IMR-90 (cell line): ENCODE data around the gene TVP23C. TPM values are rescaled to one million over a fixed set of nuclear protein-coding genes. Genes with fewer than 3 reads are reported as not detected.
A peak's percentile ranks its signal among the peaks of the same experiment; 100 is the strongest.

Experiments
- ATAC-seq: fragments of 200-7000 bp; cut with Tn5 transposase; 2 replicates; pipeline ENCODE4 v1.9.1; 2020; ENCODE audit warnings: low read depth, mild to moderate bottlenecking, moderate library complexity
- BruUV-seq: library from RNA; stranded (reverse); fragments of 400-500 nt; replicated peaks from 2 replicates; lab custom pipeline; 2021; lab: Mats Ljungman, UMichigan
- CTCF ChIA-PET: fragments of 300-600 bp; formaldehyde crosslinking; extraction: SDS; loops from one replicate; lab custom pipeline; 2021; ENCODE audit warnings: antibody characterized with exemption; lab: Yijun Ruan, JAX
- POLR2A ChIA-PET: fragments of 300-600 bp; sonication (Branson Sonifier 250); formaldehyde crosslinking; loops from one replicate; lab custom pipeline; 2022; ENCODE audit warnings: antibody characterized with exemption; ENCODE audit not compliant: unreplicated experiment; lab: Charles Lee
- DNase-seq: peaks from one replicate; pipeline ENCODE4 v3.0.0; 2013
- H2AFZ ChIP-seq: replicated peaks from 2 replicates; pipeline ENCODE3; 2013; ENCODE audit warnings: low read length, mild to moderate bottlenecking; ENCODE audit not compliant: poor library complexity
- H2AK5ac ChIP-seq: 2 replicates; pipeline ENCODE4 v1.6.1; 2013; ENCODE audit warnings: low read depth, low read length, inconsistent platforms
- H2AK9ac ChIP-seq: replicated peaks from 2 replicates; pipeline ENCODE3; 2013; ENCODE audit warnings: mild to moderate bottlenecking, low read depth, low read length, moderate library complexity; ENCODE audit not compliant: poor library complexity
- H2BK120ac ChIP-seq: 2 replicates; pipeline ENCODE4 v1.6.1; 2013; ENCODE audit warnings: low read depth, low read length, inconsistent platforms
- H2BK15ac ChIP-seq: 3 replicates; pipeline ENCODE4 v1.6.1; 2013; ENCODE audit warnings: low read depth, low read length, inconsistent platforms
- H2BK20ac ChIP-seq: 2 replicates; pipeline ENCODE4 v1.6.1; 2013; ENCODE audit warnings: low read depth, mild to moderate bottlenecking, inconsistent platforms, low read length, moderate library complexity
- H2BK5ac ChIP-seq: 2 replicates; pipeline ENCODE4 v1.6.1; 2013; ENCODE audit warnings: mild to moderate bottlenecking, low read depth, low read length, inconsistent platforms; ENCODE audit not compliant: poor library complexity, severe bottlenecking
- H3K14ac ChIP-seq: replicated peaks from 2 replicates; pipeline ENCODE4 v1.6.1; 2013; ENCODE audit warnings: low read depth, low read length, inconsistent platforms
- H3K18ac ChIP-seq: 2 replicates; pipeline ENCODE4 v1.6.1; 2013; ENCODE audit warnings: low read depth, low read length, control low read depth
- H3K23ac ChIP-seq: 2 replicates; pipeline ENCODE4 v1.6.1; 2013; ENCODE audit warnings: low read depth, low read length, inconsistent platforms
- H3K27ac ChIP-seq: 2 replicates; pipeline ENCODE4 v1.5.1; 2013; ENCODE audit warnings: mild to moderate bottlenecking, control low read depth, low read length; ENCODE audit not compliant: insufficient read depth
- H3K27me3 ChIP-seq: 2 replicates; pipeline ENCODE4 v1.6.1; 2013; ENCODE audit warnings: low read length; ENCODE audit not compliant: control insufficient read depth, insufficient read depth
- H3K36me3 ChIP-seq: 2 replicates; pipeline ENCODE4 v1.6.1; 2013; ENCODE audit warnings: low read length, mixed read lengths; ENCODE audit not compliant: control insufficient read depth, insufficient read depth
- H3K4ac ChIP-seq: 2 replicates; pipeline ENCODE4 v1.6.1; 2013; ENCODE audit warnings: low read depth, low read length, inconsistent platforms
- H3K4me1 ChIP-seq: 2 replicates; pipeline ENCODE4 v1.6.1; 2013; ENCODE audit warnings: low read length, mixed read lengths; ENCODE audit not compliant: control insufficient read depth, insufficient read depth
- H3K4me2 ChIP-seq: 2 replicates; pipeline ENCODE4 v1.6.1; 2013; ENCODE audit warnings: low read depth, mild to moderate bottlenecking, control low read depth, low read length, moderate library complexity
- H3K4me3 ChIP-seq: 2 replicates; pipeline ENCODE4 v1.5.1; 2013; ENCODE audit warnings: low read depth, mild to moderate bottlenecking, control low read depth, low read length, moderate library complexity; ENCODE audit not compliant: insufficient read depth
- H3K56ac ChIP-seq: 2 replicates; pipeline ENCODE4 v1.6.1; 2013; ENCODE audit warnings: low read length, inconsistent platforms; ENCODE audit not compliant: insufficient read depth; ENCODE audit errors: extremely low read depth
- H3K79me1 ChIP-seq, 2 experiments: 2 replicates each; pipeline ENCODE4 v1.6.1; 2013; ENCODE audit warnings: low read length in 2 of 2, inconsistent platforms in 1 of 2, low read depth in 1 of 2
- H3K9ac ChIP-seq: 2 replicates; pipeline ENCODE4 v1.6.1; 2013; ENCODE audit warnings: low read depth, low read length, control low read depth
- H3K9me1 ChIP-seq: 2 replicates; pipeline ENCODE4 v1.6.1; 2013; ENCODE audit warnings: low read length, inconsistent platforms; ENCODE audit not compliant: insufficient read depth
- H3K9me3 ChIP-seq: 2 replicates; pipeline ENCODE4 v1.6.1; 2013; ENCODE audit warnings: low read length; ENCODE audit not compliant: control insufficient read depth, insufficient read depth
- H4K20me1 ChIP-seq: 2 replicates; pipeline ENCODE4 v1.6.1; 2013; ENCODE audit warnings: low read length, inconsistent platforms; ENCODE audit not compliant: insufficient read depth
- H4K5ac ChIP-seq: 2 replicates; pipeline ENCODE4 v1.6.1; 2013; ENCODE audit warnings: mild to moderate bottlenecking, low read depth, low read length, control low read depth
- H4K8ac ChIP-seq, 2 experiments: 2 replicates each; pipeline ENCODE4 v1.6.1; 2013; ENCODE audit warnings: low read depth in 2 of 2, low read length in 2 of 2, control low read depth in 1 of 2, inconsistent platforms in 1 of 2
- H4K91ac ChIP-seq: 2 replicates; pipeline ENCODE4 v1.6.1; 2013; ENCODE audit warnings: low read depth, low read length, inconsistent platforms; ENCODE audit not compliant: insufficient read depth
- BHLHE40 ChIP-seq: fragments of 150-350 bp; IDR thresholded peaks from 2 replicates; pipeline ENCODE4 v1.6.1; 2016; ENCODE audit warnings: mild to moderate bottlenecking, low read depth, low read length
- CEBPB ChIP-seq: IDR thresholded peaks from 2 replicates; pipeline ENCODE4 v1.6.1; 2012; ENCODE audit warnings: low read depth, low read length, improper control_type of control experiment
- CHD1 ChIP-seq: IDR thresholded peaks from 2 replicates; pipeline ENCODE4 v1.6.1; 2012; ENCODE audit warnings: low read depth, low read length, improper control_type of control experiment
- CTCF ChIP-seq: conservative IDR thresholded peaks from 2 replicates; pipeline ENCODE4 v1.5.1; 2012; ENCODE audit warnings: mild to moderate bottlenecking, low read depth, low read length, improper control_type of control experiment
- ELK1 ChIP-seq: fragments of 150-350 bp; IDR thresholded peaks from 2 replicates; pipeline ENCODE4 v1.6.1; 2016; ENCODE audit warnings: low read depth, mild to moderate bottlenecking, low read length, moderate library complexity, borderline replicate concordance
- FOS ChIP-seq: fragments of 150-350 bp; IDR thresholded peaks from 2 replicates; pipeline ENCODE4 v1.6.1; 2016; ENCODE audit warnings: low read depth, low read length
- MAZ ChIP-seq: IDR thresholded peaks from 2 replicates; pipeline ENCODE4 v1.6.1; 2012; ENCODE audit warnings: low read depth, mild to moderate bottlenecking, low read length, improper control_type of control experiment, moderate library complexity, borderline replicate concordance
- MXI1 ChIP-seq: IDR thresholded peaks from 2 replicates; pipeline ENCODE4 v1.6.1; 2012; ENCODE audit warnings: low read depth, mild to moderate bottlenecking, low read length, moderate library complexity, borderline replicate concordance
- NFE2L2 ChIP-seq: fragments of 150-350 bp; IDR thresholded peaks from 2 replicates; pipeline ENCODE4 v1.6.1; 2016; ENCODE audit warnings: low read depth, mild to moderate bottlenecking, low read length
- RCOR1 ChIP-seq: IDR thresholded peaks from 2 replicates; pipeline ENCODE4 v1.6.1; 2012; ENCODE audit warnings: mild to moderate bottlenecking, low read length, improper control_type of control experiment; ENCODE audit not compliant: insufficient replicate concordance
- SMC3 ChIP-seq: fragments of 150-350 bp; IDR thresholded peaks from 2 replicates; pipeline ENCODE4 v1.6.1; 2016; ENCODE audit warnings: low read depth, mild to moderate bottlenecking, antibody characterized with exemption, low read length, moderate library complexity
- USF2 ChIP-seq: fragments of 150-350 bp; IDR thresholded peaks from 2 replicates; pipeline ENCODE4 v1.6.1; 2017; ENCODE audit warnings: mild to moderate bottlenecking, antibody characterized with exemption, low read length, low read depth
- WGBS, 2 experiments: methylation state at CpG; one replicate each; pipeline versions ENCODE4 v1.1.5 to v1.1.7; 2013; ENCODE audit warnings: missing lambda C conversion rate in 2 of 2; ENCODE audit not compliant: insufficient read length in 1 of 2; ENCODE audit errors: extremely low coverage in 2 of 2; 5-methylcytosine and 5-hydroxymethylcytosine counted together
- dilution Hi-C: fragments of 300-500 bp; cut with HindIII; formaldehyde crosslinking; loops from one replicate; pipeline ENCODE4 v1.14.3; 2018; ENCODE audit warnings: low sequenced_read_pairs; ENCODE audit not compliant: unreplicated experiment
- in situ Hi-C: fragments of 300-500 bp; cut with MboI; formaldehyde crosslinking; loops from 3 replicates; pipeline ENCODE4 v1.14.3; 2019; ENCODE audit warnings: low sequenced_read_pairs, inconsistent platforms, mixed read lengths
- intact Hi-C: fragments of 100-400 bp; cut with micrococcal nuclease; formaldehyde crosslinking; loops from 2 replicates; pipeline ENCODE4 v1.10.0; 2022
- polyA plus RNA-seq, 3 experiments: library from polyadenylated mRNA; depleted of rRNA; stranded (reverse); fragments of >200 nt; gene quantifications; 2 replicates each; pipeline ENCODE4 v1.2.3, GENCODE V29; 2012; ENCODE audit warnings: low replicate concordance in 1 of 3
- total RNA-seq: library from RNA; depleted of rRNA; stranded (reverse); fragments of >200 nt; gene quantifications from 2 replicates; pipeline ENCODE4 v1.2.3, GENCODE V29; 2012

The TVP23C gene
- total and polyA plus RNA-seq, 2 of the 4 experiments (the other 2 are of a cell fraction) = 7.5 to 12.0 TPM

- H3K4ac ChIP-seq = peak overlapping the region; percentile 30; the same call in 1 of the 2 replicates
- peak overlapping the region; percentile 14; the same call in 1 of the 2 replicates for H3K14ac ChIP-seq
- DNase-seq (peak; percentile 24), ATAC-seq (peak; percentile 25; the same call in 1 of the 2 replicates)
- ChIA-PET POLR2A (no interaction called here), CTCF (interaction anchor here (1.9 kb wide), 1 partner anchor 11 kb away, joined by 9 read pairs; no protein-coding TSS in a partner anchor)
- peaks cover 20% of the 10 kb centered on the region for H3K9me1 ChIP-seq
- no peak for TF ChIP-seq SMC3
- TF ChIP-seq CTCF = no peak
- no peak for TF ChIP-seq USF2
- TF ChIP-seq FOS = no peak
- TF ChIP-seq NFE2L2 = no peak
- TF ChIP-seq MXI1 = no peak
- TF ChIP-seq ELK1 = no peak
- no peak for TF ChIP-seq CEBPB
- no peak for TF ChIP-seq RCOR1
- no peak for TF ChIP-seq BHLHE40
- TF ChIP-seq MAZ = no peak
- no peak for TF ChIP-seq CHD1
- peak overlapping the region in 1 of 2 experiments; percentile 10; a peak in 1 of 4 replicates for H4K8ac ChIP-seq
- no peak overlapping the region for H2AFZ ChIP-seq
- no peak overlapping the region for H3K27ac ChIP-seq
- peak overlapping the region; percentile 13; the same call in 1 of the 2 replicates for H2BK120ac ChIP-seq
- peak overlapping the region; percentile 4 for H2BK5ac ChIP-seq
- H2BK20ac ChIP-seq = peak overlapping the region; percentile 6; the same call in 1 of the 2 replicates
- H4K5ac ChIP-seq = peak overlapping the region; percentile 22; the same call in 1 of the 2 replicates
- H3K23ac ChIP-seq = 0 out of 2 replicates have a peak overlapping the region, but pooled peaks have one; percentile 3
- H2AK5ac ChIP-seq = peak overlapping the region; percentile 2; the same call in 1 of the 2 replicates
- H2BK15ac ChIP-seq = no peak overlapping the region; the same call in 2 of the 3 replicates
- WGBS, 2 experiments = 20% methylated on average over 2 of the region's 9 CpGs; no CpG with 5 or more reads in 1 of the 2 experiments
- no peak overlapping the region for H4K91ac ChIP-seq
- H3K56ac ChIP-seq = no peak overlapping the region
- intact Hi-C loops = no loop called here
- peaks cover 17% of the 10 kb centered on the region for H3K36me3 ChIP-seq
- H3K79me1 ChIP-seq = peaks cover 24 to 49% of the 10 kb centered on the region in 2 experiments
- peak overlapping the region; percentile 12 for H3K4me2 ChIP-seq
- peak overlapping the region; percentile 49; the same call in 1 of the 2 replicates for H3K18ac ChIP-seq
- peaks cover 21% of the 10 kb centered on the region for H3K4me1 ChIP-seq
- H3K9ac ChIP-seq = no peak overlapping the region
- H3K4me3 ChIP-seq = no peak overlapping the region
- no TSS peak for BruUV-seq
- no peaks in the 10 kb centered on the region for H4K20me1 ChIP-seq
- peak overlapping the region; percentile 43 for H2AK9ac ChIP-seq
- dilution Hi-C loops = no loop called here
- peaks cover 8% of the 10 kb centered on the region; the same call in 1 of the 2 replicates for H3K9me3 ChIP-seq
- in situ Hi-C loops = no loop called here
- H3K27me3 ChIP-seq = no peaks in the 10 kb centered on the region
Observed at GRCh38 chr17:15513856-15514459, 49.3 kb downstream of the TVP23C start.
